GM23338 (cell line): Measurements from ENCODE around the gene RRP1. TPM values are rescaled to one million over a fixed set of nuclear protein-coding genes. Genes with fewer than 3 reads are reported as not detected.

ENCODE experiments used
- ATAC-seq: fragments of 200-7000 bp; cut with Tn5 transposase; 3 replicates; pipeline ENCODE4 v1.9.1; 2020
- DNase-seq: peaks from one replicate; pipeline ENCODE4 v3.0.0-alpha.2; 2015; ENCODE audit warnings: low spot score
- H2AFZ ChIP-seq: fragments of 200-600 bp; sonication (generic); 2 replicates; pipeline ENCODE4 v1.8.0; 2016; ENCODE audit warnings: antibody characterized with exemption, mild to moderate bottlenecking, moderate library complexity
- H3F3A ChIP-seq: fragments of 200-600 bp; sonication (generic); replicated peaks from 2 replicates; pipeline ENCODE4 v1.8.0; 2017; ENCODE audit warnings: antibody characterized with exemption, mixed run types, low read depth
- H3K27ac ChIP-seq: fragments of 200-600 bp; sonication (generic); 2 replicates; pipeline ENCODE4 v1.6.1; 2016; ENCODE audit warnings: low read depth
- H3K27me3 ChIP-seq: fragments of 200-600 bp; sonication (generic); 2 replicates; pipeline ENCODE4 v1.8.0; 2016; ENCODE audit warnings: mild to moderate bottlenecking, mixed run types, moderate library complexity; ENCODE audit not compliant: insufficient read depth
- H3K36me3 ChIP-seq: fragments of 200-600 bp; sonication (generic); 2 replicates; pipeline ENCODE4 v1.8.0; 2016; ENCODE audit warnings: mild to moderate bottlenecking; ENCODE audit not compliant: insufficient read depth
- H3K4me1 ChIP-seq: fragments of 200-600 bp; sonication (generic); 2 replicates; pipeline ENCODE4 v1.8.0; 2016; ENCODE audit warnings: mild to moderate bottlenecking, moderate library complexity; ENCODE audit not compliant: insufficient read depth
- H3K4me2 ChIP-seq: fragments of 200-600 bp; sonication (generic); 2 replicates; pipeline ENCODE4 v1.7.1; 2017; ENCODE audit warnings: mixed run types
- H3K4me3 ChIP-seq: fragments of 200-600 bp; sonication (generic); 2 replicates; pipeline ENCODE4 v1.6.1; 2016; ENCODE audit warnings: mixed run types
- H3K79me2 ChIP-seq: fragments of 200-600 bp; sonication (generic); replicated peaks from 2 replicates; pipeline ENCODE4 v1.8.0; 2017; ENCODE audit warnings: mild to moderate bottlenecking; ENCODE audit not compliant: insufficient read depth
- H3K9me2 ChIP-seq: fragments of 200-600 bp; sonication (generic); 2 replicates; pipeline ENCODE4 v1.8.0; 2017; ENCODE audit not compliant: insufficient read depth
- H4K20me1 ChIP-seq: fragments of 200-600 bp; sonication (generic); replicated peaks from 2 replicates; pipeline ENCODE4 v1.8.0; 2017; ENCODE audit warnings: mild to moderate bottlenecking; ENCODE audit not compliant: insufficient read depth
- H3K27ac Mint-ChIP-seq: 2 replicates; pipeline ENCODE4 v1.8.0; 2020; ENCODE audit warnings: inconsistent platforms, mild to moderate bottlenecking, moderate library complexity, mixed read lengths
- H3K27me3 Mint-ChIP-seq: 3 replicates; pipeline ENCODE4 v1.8.0; 2022; ENCODE audit warnings: low read depth, mild to moderate bottlenecking, moderate library complexity, mixed read lengths, inconsistent platforms; ENCODE audit not compliant: insufficient read depth, poor library complexity
- H3K36me3 Mint-ChIP-seq: 3 replicates; pipeline ENCODE4 v1.8.0; 2021; ENCODE audit warnings: low read depth, mild to moderate bottlenecking, inconsistent platforms, moderate library complexity, mixed read lengths
- H3K4me1 Mint-ChIP-seq: 3 replicates; pipeline ENCODE4 v1.8.0; 2020; ENCODE audit warnings: mild to moderate bottlenecking, inconsistent platforms, mixed read lengths
- H3K4me3 Mint-ChIP-seq: 3 replicates; pipeline ENCODE4 v1.8.0; 2021; ENCODE audit warnings: moderate library complexity, mild to moderate bottlenecking, inconsistent platforms, mixed read lengths
- H3K9me3 Mint-ChIP-seq: 3 replicates; pipeline ENCODE4 v1.8.0; 2020; ENCODE audit warnings: moderate library complexity, mild to moderate bottlenecking, inconsistent platforms, mixed read lengths
- CREB1 ChIP-seq: fragments of 250-450 bp; sonication (Bioruptor Pico); IDR thresholded peaks from 2 replicates; pipeline ENCODE4 v1.5.0; 2020; ENCODE audit warnings: low read depth, mild to moderate bottlenecking, moderate library complexity
- CTCF ChIP-seq, 2 experiments: fragments of 200-600 bp in 1 of 2; sonication (generic) in 1 of 2; conservative IDR thresholded peaks; 2 replicates each; pipeline versions ENCODE4 v1.5.1 to v1.6.1; 2016 to 2017; ENCODE audit warnings: antibody characterized with exemption in 2 of 2, low read depth in 2 of 2, mild to moderate bottlenecking in 2 of 2, moderate library complexity in 1 of 2
- ETS1 ChIP-seq: IDR thresholded peaks from 2 replicates; pipeline ENCODE4 v1.6.1; 2016; ENCODE audit warnings: antibody characterized with exemption
- EZH2 ChIP-seq: fragments of 200-600 bp; sonication (generic); IDR thresholded peaks from one replicate; pipeline ENCODE4 v1.8.0; 2017; ENCODE audit warnings: antibody characterized with exemption, mild to moderate bottlenecking, low read depth; ENCODE audit not compliant: unreplicated experiment
- EZH2phosphoT487 ChIP-seq: fragments of 200-600 bp; sonication (generic); IDR thresholded peaks from one replicate; pipeline ENCODE4 v1.8.1; 2018; ENCODE audit warnings: antibody characterized with exemption; ENCODE audit not compliant: unreplicated experiment
- NANOG ChIP-seq: IDR thresholded peaks from 2 replicates; pipeline ENCODE4 v1.6.1; 2016; ENCODE audit warnings: antibody characterized with exemption, borderline replicate concordance
- POLR2AphosphoS5 ChIP-seq: IDR thresholded peaks from 2 replicates; pipeline ENCODE4 v1.6.1; 2016; ENCODE audit warnings: antibody characterized with exemption, low read depth
- REST ChIP-seq: IDR thresholded peaks from one replicate; pipeline ENCODE4 v1.6.1; 2018; ENCODE audit warnings: antibody characterized with exemption; ENCODE audit not compliant: unreplicated experiment
- ZNF114 ChIP-seq: fragments of 250-450 bp; sonication (Bioruptor Pico); IDR thresholded peaks from 2 replicates; pipeline ENCODE4 v1.5.0; 2020; ENCODE audit warnings: mild to moderate bottlenecking, moderate library complexity
- ZNF331 ChIP-seq: fragments of 250-450 bp; sonication (Bioruptor Pico); IDR thresholded peaks from 2 replicates; pipeline ENCODE4 v1.5.0; 2020; ENCODE audit warnings: low read depth, mild to moderate bottlenecking, moderate library complexity
- polyA plus RNA-seq: library from polyadenylated mRNA; unstranded; fragments of >200 nt; fragmentation: Nextera tagmentation; extraction: Ambion mirVana; gene quantifications from 2 replicates; pipeline ENCODE4 v1.2.1, GENCODE V29; 2016
- total RNA-seq: library from RNA; depleted of rRNA; stranded (reverse); fragments of >200 nt; shearing (Covaris generic); gene quantifications from 2 replicates; pipeline ENCODE4 v1.2.3, GENCODE V29; 2014

Gene RRP1
- total and polyA plus RNA-seq, 2 experiments from 2014 or later, result 36.5 to 63.5 TPM

- TF ChIP-seq REST (no peak), ZNF114 (CRISPR knock-in tag) (no peak)
Observed at GRCh38 chr21:43752758-43753438, 36.5 kb upstream of the RRP1 start (continued).

GRCh38 chr21:43753439-43753799 is 36.0 kb upstream of the RRP1 start:
- no peaks in the 10 kb centered on the region for H4K20me1 ChIP-seq
- DNase-seq (no peak), ATAC-seq (no peak)
- H3K4me2 ChIP-seq, result no peak overlapping the region
- H3K4me1 ChIP-seq, result no peaks in the 10 kb centered on the region
- H3K9me2 ChIP-seq, result no peaks in the 10 kb centered on the region
- no peaks in the 10 kb centered on the region for H3K27me3 ChIP-seq
- no peak overlapping the region for H3K27ac Mint-ChIP-seq
- peaks cover 7% of the 10 kb centered on the region for H3K27me3 Mint-ChIP-seq
- H3K79me2 ChIP-seq, result no peaks in the 10 kb centered on the region
- H3K9me3 Mint-ChIP-seq, result no peaks in the 10 kb centered on the region
- H3F3A ChIP-seq, result no peaks in the 10 kb centered on the region
- no peak for TF ChIP-seq NANOG
- TF ChIP-seq EZH2phosphoT487, result no peak
- TF ChIP-seq ZNF331 (CRISPR knock-in tag), result no peak
- TF ChIP-seq CTCF (conservative IDR thresholded peaks at IDR 0.05; ENCODE audit: low read depth in 2 of 2), result no peak
- H3K27ac ChIP-seq, result no peak overlapping the region
- no peak overlapping the region for H2AFZ ChIP-seq
- H3K4me3 Mint-ChIP-seq, result no peak overlapping the region
- peaks cover 46% of the 10 kb centered on the region for H3K36me3 Mint-ChIP-seq
- H3K4me3 ChIP-seq, result no peak overlapping the region
- no peaks in the 10 kb centered on the region for H3K36me3 ChIP-seq
- no peaks in the 10 kb centered on the region for H3K4me1 Mint-ChIP-seq

- Mint-ChIP-seq H3K4me1 (no peaks in the 10 kb centered on the region), H3K27me3 (peaks cover 7% of the 10 kb centered on the region), H3K36me3 (peaks cover 48% of the 10 kb centered on the region), H3K27ac (no peak overlapping the region), H3K4me3 (no peak overlapping the region), H3K9me3 (no peaks in the 10 kb centered on the region)
- Histone ChIP-seq H3K36me3 (no peaks in the 10 kb centered on the region), H2AFZ (no peak overlapping the region), H3K4me1 (no peaks in the 10 kb centered on the region), H3K9me2 (no peaks in the 10 kb centered on the region), H4K20me1 (no peaks in the 10 kb centered on the region), H3K27ac (no peak overlapping the region), H3F3A (no peaks in the 10 kb centered on the region), H3K4me2 (no peak overlapping the region), H3K27me3 (no peaks in the 10 kb centered on the region), H3K4me3 (no peak overlapping the region), H3K79me2 (no peaks in the 10 kb centered on the region)
- no peak for ATAC-seq
- DNase-seq, result no peak
- TF ChIP-seq EZH2 (no peak), ETS1 (no peak), ZNF331 (CRISPR knock-in tag) (no peak), ZNF114 (CRISPR knock-in tag) (no peak), EZH2phosphoT487 (no peak), POLR2AphosphoS5 (no peak), REST (no peak), CREB1 (no peak)
Observed at GRCh38 chr21:43754948-43755781, 34.2 kb upstream of the RRP1 start.
